HG02973 (cell line): Measurements from ENCODE around the gene CLIC1.

Experiments
- ATAC-seq: cut with Tn5 transposase; IDR thresholded peaks from one replicate; pipeline ENCODE4 v1.9.1; 2021; ENCODE audit warnings: moderate library complexity; ENCODE audit not compliant: unreplicated experiment

Gene CLIC1

DNA sequence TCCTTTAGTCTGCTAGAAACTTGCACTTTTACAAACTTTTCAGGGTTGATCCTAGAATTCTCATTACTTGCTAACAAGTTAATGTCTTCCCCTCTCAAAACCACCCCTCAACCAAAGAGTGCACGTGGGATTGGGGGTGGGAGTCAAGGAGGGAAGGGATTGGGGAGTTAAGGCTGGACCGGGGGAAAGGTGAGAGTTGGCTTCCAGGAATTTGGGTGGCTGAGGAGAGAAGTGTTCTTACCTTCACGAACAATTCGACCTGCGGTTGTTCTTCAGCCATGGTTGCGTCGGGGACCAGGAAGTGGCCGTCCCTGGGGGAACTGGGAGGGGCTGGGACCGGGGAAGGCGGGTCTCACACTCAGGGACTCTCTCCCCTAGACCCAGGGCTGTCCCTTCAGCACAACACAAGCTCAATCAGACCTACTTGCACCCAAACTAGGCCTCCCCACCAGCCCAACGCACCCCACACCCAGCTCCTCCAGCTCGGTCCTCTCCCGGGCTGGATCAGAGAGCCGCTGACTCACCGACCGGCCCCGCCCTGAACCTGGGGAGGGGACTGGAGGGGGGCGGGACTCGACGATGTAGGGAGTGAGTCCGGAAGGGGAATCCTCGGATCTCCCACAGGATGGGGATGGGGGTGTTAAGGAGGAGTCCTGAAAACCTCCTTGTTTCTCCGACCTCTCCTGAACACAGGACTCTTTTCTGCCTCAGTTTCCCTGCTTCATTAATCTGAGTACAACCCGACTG is at the start of gene CLIC1:
TSS of gene CLIC1 (minus strand) at position 510 of the 747 bp plus-strand sequence. CDS start at position 280, 230 bp downstream.
- no peak for ATAC-seq

GRCh38 chr6:31785475-31785874 is 49.1 kb upstream of the CLIC1 start:
- no peak for ATAC-seq

- no peak for ATAC-seq
Measured at GRCh38 chr6:31784098-31784925, 48.0 kb upstream of the CLIC1 start.

- no peak for ATAC-seq
Measured at GRCh38 chr6:31782126-31782855, 46.0 kb upstream of the CLIC1 start.

- ATAC-seq = no peak
Measured at GRCh38 chr6:31781244-31782125, 45.2 kb upstream of the CLIC1 start.

- ATAC-seq = no peak
Measured at GRCh38 chr6:31780507-31781243, 44.3 kb upstream of the CLIC1 start.

GRCh38 chr6:31779908-31780307 is 43.6 kb upstream of the CLIC1 start:
- no peak for ATAC-seq

DNA sequence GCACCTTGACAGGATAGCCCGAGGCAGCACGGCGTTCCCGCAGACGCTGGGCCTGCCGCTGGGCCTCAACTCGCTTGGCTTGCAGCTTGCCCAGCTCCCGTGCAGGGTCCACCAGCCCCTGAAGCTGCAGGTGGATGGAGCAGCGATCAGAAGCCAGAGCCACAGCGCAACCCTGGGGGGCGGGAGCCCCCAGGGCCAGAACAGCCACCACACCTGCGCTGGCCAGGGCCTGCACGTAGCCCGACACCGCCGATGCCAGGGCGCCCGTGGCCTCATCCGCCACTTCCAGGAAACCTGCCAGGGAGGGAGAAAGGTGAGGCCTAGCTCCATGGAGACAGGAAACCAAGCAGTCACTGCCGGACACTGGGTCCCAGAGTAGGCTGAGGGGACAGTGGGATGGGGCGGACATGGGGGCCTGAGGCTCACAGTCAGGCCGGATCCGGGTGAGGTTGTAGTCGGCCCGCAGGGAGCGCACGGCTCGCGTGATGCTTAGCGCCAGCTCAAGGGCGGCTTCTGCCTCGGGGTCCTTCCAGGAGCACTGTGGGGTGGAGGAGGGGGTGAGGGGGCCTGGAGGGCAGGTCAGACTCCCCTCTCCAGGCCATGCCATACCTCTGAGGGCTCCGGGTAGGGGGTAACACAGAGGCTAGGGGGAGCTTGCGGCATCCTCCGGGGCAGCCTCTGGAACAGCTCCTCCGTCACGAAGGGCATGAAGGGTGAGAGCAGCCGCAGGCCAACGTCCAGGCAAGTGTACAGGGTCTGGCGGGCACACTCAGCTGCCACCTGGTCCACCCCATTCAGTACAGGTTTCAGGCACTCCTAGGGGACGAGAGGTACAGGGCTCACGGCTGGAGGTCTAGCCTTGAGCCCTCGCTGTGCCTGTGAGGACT is 42.9 kb upstream of the CLIC1 start:
- no peak for ATAC-seq

DNA sequence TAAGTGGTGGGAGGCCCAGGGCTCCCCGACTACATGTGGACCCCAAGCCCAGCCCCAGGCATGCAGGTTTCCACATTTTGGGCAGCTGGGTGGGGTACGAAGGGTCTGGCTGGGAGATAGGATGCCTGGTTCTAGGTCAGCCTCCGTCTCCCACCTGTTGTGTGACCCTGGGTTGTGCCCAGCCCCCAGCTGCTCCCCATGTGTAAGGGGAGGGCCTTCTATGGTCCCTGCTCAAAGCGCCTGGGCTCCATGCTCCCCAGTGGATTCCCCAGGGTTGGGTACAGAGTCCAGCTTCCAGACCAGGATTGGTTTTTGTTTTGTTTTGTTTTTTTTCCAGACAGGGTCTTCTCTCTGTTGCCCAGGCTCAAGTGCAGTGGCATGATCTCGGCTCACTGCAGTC is 41.9 kb upstream of the CLIC1 start:
- no peak for ATAC-seq

DNA sequence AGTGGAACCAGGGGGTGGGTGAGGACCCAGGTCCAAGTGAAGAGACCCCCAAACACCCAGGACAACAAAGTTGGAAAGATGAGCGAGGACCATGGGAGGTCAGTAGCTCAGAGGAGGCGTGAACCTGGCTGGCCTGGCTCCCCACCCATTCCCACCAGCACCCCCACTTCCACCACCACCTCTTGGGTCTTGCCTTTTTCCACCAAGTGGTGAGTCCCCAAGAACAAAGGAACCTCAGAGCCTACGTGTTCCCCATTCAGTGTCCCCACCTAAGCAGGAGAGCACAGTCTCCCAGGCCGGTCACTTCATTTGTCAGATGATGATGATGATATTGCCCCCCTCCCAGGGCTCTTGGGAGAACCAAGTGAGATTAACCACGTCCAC is 41.3 kb upstream of the CLIC1 start:
- ATAC-seq = no peak

DNA sequence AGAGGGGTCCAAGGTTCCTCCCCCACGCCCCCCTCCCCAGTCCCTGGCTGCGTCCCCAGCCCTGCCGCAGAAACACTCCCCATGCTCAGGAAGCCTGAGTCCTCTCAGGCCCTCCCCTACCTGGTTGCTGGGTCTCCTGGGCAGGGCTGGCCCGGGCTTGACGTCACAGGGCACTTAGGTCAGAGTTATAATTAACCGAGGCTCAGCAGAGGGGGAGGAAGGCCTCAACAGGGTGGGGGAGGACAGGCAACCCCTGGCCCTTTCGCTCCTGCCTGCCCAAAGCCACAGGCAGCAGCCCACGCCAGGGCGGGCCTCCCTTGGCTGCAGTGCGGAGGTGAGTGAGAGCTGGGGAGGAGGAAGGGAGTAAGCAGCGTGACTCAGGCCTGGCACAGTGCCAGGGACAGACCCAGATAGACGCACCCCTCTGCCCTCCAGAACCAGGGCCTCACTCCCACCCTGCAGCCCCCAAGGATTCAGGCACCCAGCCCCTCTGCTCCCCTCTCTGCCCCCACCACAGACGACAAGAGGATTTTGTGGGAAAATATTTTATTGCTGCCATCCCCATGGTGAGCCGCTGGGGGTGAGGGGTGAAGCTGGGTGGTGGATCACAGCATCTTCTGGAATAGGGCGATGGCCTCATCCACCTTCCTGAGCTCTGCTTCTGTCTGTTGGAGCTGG is 40.8 kb upstream of the CLIC1 start, which contains the start of gene VWA7:
TSS of gene VWA7 (minus strand) at position 340 of the 678 bp plus-strand sequence. CDS start 549 bp downstream, outside the sequence.
- ATAC-seq = peak; percentile 48

GRCh38 chr6:31776485-31776988 is 40.2 kb upstream of the CLIC1 start:
- ATAC-seq = peak; percentile 9

GRCh38 chr6:31775633-31776484 is 39.5 kb upstream of the CLIC1 start:
- ATAC-seq = no peak

DNA sequence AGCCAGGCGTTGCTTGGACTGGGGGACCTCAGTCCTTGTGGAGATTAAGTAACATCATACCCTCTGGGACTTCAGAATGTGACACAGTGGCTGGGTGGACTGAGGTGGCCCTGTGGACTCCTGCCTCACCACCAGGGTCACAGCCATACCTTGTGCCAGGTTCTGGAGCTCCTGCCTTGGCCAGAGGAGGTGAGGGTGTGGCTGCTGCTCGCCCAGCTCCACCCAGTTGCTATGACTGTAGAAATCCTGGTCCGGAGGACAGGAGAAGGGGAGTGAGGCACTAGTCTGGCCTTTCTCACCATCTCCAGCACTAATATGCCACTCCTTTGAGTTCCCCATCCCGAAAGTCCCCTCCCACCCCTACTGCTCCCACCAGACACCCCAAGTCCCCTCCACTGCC is 38.9 kb upstream of the CLIC1 start:
- no peak for ATAC-seq

DNA sequence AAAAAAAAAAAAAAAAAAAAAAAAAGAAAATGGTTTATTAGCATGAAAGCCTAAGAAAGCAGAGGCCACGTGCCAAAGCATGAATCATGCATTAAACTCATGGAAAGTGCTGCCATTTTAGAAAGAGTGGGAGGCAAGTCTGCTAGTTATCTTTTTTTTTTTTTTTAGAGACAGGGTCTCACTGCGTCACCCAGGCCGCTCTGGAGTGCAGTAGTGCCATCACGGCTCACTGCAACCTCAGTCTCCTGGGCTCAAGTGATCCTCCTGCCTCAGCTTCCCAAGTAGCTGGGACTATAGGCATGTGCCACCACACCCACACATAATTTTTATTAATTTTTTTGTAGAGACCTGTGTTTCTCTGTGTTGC is 35.6 kb upstream of the CLIC1 start:
- ATAC-seq = no peak

- no peak for ATAC-seq
Measured at GRCh38 chr6:31770860-31771259, 34.5 kb upstream of the CLIC1 start.
